Measurements from ENCODE around the gene STARD5. TPM values are rescaled to one million over a fixed set of nuclear protein-coding genes. Genes with fewer than 3 reads are reported as not detected.

The STARD5 gene
- total RNA-seq, 4 donors from 2014 or later: 4.9 to 7.1 (median 6.1) TPM

DNA sequence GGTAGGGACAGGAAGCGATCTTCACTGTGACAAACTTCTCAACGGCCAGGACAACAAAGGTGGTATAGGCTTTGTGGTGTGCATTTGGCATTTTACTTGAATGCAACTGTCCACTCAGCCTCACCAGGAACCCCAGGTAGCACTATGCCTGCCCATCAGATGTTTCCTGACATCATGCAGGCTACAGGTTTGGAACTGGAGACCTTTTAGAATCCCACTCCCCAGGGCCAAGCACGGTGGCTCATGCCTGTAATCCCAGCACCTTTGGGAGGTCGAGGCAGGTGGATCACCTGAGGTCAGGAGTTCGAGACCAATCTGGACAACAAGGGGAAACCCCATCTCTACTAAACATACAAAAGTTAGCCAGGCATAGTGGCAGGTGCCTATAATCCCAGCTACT, 9.6 kb downstream of the STARD5 start:
- H3K36me3 ChIP-seq: peaks cover 0 to 82% (median 0%) of the 10 kb centered on the region in 3 donors
- WGBS, 2 donors: 92% methylated on average over 5 of the region's 5 CpGs

DNA sequence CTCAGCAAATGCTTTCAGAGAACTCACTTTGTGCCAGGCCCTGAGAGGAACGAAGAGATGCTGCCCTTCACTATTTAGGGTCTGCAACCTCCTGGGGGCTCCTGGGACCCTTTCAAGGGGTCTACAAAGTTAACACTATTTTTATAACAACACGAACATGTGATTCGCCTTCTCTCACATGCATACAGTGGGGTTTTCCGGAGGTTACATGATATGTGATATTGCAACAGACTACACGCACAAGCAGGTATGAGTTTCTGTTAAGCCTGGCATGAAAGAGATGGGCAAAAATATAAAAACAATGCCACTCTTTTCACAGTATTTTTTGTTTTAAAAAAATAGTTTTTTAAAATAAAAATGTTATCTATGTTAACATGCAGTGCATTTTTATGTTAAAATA, 10.3 kb downstream of the STARD5 start:
- DNase-seq (ENCODE audit: low spot score in 2 of 2): no peak
- Histone ChIP-seq H3K4me1 (peaks cover 0 to 24% (median 14%) of the 10 kb centered on the region in 4 donors), H3K9me3 (no peaks in the 10 kb centered on the region), H3K27ac (peak overlapping the region in 3 of 4 donors; percentile 3 to 68 (median 8)), H3K27me3 (no peaks in the 10 kb centered on the region), H3K36me3 (peaks cover 0 to 82% (median 0%) of the 10 kb centered on the region in 3 donors), H3K4me3 (no peak overlapping the region)
- TF ChIP-seq EP300 (IDR thresholded peaks at IDR 0.05): no peak
- TF ChIP-seq, protein P1, sequence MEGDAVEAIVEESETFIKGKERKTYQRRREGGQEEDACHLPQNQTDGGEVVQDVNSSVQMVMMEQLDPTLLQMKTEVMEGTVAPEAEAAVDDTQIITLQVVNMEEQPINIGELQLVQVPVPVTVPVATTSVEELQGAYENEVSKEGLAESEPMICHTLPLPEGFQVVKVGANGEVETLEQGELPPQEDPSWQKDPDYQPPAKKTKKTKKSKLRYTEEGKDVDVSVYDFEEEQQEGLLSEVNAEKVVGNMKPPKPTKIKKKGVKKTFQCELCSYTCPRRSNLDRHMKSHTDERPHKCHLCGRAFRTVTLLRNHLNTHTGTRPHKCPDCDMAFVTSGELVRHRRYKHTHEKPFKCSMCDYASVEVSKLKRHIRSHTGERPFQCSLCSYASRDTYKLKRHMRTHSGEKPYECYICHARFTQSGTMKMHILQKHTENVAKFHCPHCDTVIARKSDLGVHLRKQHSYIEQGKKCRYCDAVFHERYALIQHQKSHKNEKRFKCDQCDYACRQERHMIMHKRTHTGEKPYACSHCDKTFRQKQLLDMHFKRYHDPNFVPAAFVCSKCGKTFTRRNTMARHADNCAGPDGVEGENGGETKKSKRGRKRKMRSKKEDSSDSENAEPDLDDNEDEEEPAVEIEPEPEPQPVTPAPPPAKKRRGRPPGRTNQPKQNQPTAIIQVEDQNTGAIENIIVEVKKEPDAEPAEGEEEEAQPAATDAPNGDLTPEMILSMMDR (IDR thresholded peaks at IDR 0.05): no peak
- no peak for TF ChIP-seq POLR2A (IDR thresholded peaks at IDR 0.05)
- WGBS, 2 donors: 89 to 91% methylated on average over 5 of the region's 5 CpGs

More for the DNA sequence above, 9.6 kb downstream of the STARD5 start:
- no peak for DNase-seq (ENCODE audit: low spot score in 2 of 2)
- Histone ChIP-seq H3K4me3 (no peak overlapping the region), H3K27me3 (no peaks in the 10 kb centered on the region), H3K4me1 (peaks cover 0 to 24% (median 14%) of the 10 kb centered on the region in 4 donors), H3K9me3 (no peaks in the 10 kb centered on the region), H3K27ac (no peak overlapping the region)
- TF ChIP-seq, protein P1 (IDR thresholded peaks at IDR 0.05): no peak
- TF ChIP-seq EP300 (IDR thresholded peaks at IDR 0.05): no peak
- TF ChIP-seq POLR2A (IDR thresholded peaks at IDR 0.05): no peak

DNA sequence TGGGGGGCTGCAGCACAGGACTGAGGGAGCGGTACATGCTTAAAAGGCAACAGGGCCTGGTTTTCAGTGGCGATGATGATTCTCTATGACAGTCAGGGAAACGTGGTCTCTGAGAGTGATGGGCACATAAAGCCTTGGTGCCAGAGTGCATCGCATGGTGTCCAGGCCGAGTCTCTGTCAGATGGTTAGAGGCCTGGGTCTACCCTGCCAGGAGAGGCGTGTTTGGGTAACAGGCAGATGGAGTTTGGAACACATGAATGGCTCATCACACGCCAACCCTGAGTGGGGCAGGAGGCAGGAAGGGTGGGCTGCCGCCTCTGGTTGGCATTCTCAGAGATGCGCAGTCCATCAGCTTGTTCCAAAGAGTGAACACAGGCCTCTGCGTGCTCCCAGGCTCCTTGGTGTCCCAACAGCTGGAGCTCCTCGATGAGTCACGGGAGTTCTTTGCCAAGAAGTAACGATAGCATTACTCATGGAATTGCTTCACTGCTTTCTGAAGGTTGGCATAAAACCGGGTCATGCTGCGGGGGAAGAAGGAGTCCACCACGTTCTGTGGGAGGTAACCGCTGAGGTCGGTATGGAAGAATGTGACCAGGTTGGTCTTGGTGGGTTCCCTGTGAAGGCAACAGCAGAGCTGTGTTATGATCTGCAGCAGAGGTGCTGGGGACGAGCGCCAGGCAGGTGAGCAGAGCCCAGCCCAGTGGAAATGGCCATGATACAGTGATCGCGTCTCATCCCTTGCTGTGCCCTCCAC, 11.0 kb downstream of the STARD5 start:
- Histone ChIP-seq H3K4me3 (no peak overlapping the region), H3K27me3 (no peaks in the 10 kb centered on the region), H3K27ac (peak overlapping the region in 3 of 4 donors; percentile 58 to 69 (median 68)), H3K4me1 (peaks cover 0 to 24% (median 14%) of the 10 kb centered on the region in 4 donors), H3K9me3 (no peaks in the 10 kb centered on the region), H3K36me3 (peaks cover 0 to 82% (median 3%) of the 10 kb centered on the region in 3 donors)
- peak in 1 of 2 donors; percentile 83 for TF ChIP-seq EP300 (IDR thresholded peaks at IDR 0.05)
- no peak for TF ChIP-seq POLR2A (IDR thresholded peaks at IDR 0.05)
- 73 to 81% methylated on average over 22 of the region's 22 CpGs for WGBS, 2 donors
- DNase-seq (ENCODE audit: low spot score in 2 of 2): peak; percentile 52 to 85

DNA sequence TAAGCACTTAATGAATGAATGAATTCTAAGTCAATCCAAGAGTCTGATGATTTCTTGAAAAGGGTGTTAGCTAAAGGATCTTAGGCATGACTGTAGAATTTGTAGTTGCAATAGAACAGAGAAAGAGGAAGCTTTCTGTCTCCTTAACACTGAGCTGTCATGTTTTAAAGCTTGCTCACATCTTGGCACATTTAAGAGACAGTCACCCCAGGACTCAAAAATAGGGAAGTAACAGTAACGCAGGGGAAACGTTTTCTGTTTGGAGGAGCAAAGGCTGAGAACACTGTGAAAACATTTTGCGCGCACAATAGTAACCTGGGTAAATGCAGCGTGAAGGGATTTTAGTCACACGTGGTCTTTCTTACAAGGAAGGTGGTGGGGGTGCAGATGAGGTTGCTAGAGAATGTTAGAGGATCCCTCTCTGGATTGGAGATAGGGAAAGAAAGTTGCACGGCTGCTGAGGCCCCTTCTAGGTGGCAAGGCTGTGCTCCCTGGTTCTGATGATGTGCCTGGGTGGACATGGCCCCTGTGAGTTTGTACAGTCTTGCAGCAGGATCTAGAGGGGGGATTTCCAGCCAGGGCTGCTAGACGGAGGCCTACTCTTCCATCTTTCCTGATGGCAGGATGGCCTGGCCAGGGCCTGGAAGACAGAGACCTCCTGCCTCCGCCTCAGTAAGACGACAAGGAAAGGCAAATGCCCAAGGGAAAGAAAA, 12.0 kb downstream of the STARD5 start:
- Histone ChIP-seq H3K4me3 (no peak overlapping the region), H3K9me3 (no peaks in the 10 kb centered on the region), H3K4me1 (peaks cover 0 to 24% (median 14%) of the 10 kb centered on the region in 4 donors), H3K36me3 (peaks cover 0 to 80% (median 3%) of the 10 kb centered on the region in 3 donors), H3K27ac (peak overlapping the region in 3 of 4 donors; percentile 67 to 69 (median 68)), H3K27me3 (no peaks in the 10 kb centered on the region)
- TF ChIP-seq POLR2A (IDR thresholded peaks at IDR 0.05) (no peak), EP300 (IDR thresholded peaks at IDR 0.05) (peak in 1 of 2 donors; percentile 31)
- WGBS, 2 donors: 78 to 85% methylated on average over 10 of the region's 10 CpGs
- no peak for DNase-seq (ENCODE audit: low spot score in 2 of 2)

DNA sequence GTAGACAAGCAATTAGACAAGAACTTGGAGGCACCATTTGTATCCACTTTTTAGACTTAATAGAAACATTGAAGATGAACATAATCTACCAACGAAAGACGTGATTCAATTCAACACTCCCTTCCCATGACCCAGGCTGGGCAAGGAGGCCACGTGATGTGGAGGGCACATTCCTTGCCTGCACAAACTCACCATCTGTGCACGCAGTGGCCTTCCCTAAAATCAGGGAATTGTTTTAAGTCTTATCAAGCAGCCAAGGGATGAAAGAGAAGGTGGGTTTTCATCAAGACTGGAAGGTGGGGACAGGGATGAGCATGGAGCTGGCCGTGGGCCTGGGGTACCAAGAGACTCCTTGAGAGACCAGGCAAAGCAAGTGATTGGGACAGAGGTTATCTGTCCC, 13.5 kb downstream of the STARD5 start:
- peaks cover 0 to 82% (median 11%) of the 10 kb centered on the region in 3 donors for H3K36me3 ChIP-seq
- TF ChIP-seq EP300 (IDR thresholded peaks at IDR 0.05) (no peak), POLR2A (IDR thresholded peaks at IDR 0.05) (no peak)
- TF ChIP-seq, protein P1 (IDR thresholded peaks at IDR 0.05): no peak
- H3K4me3 ChIP-seq: no peak overlapping the region
- DNase-seq (ENCODE audit: low spot score in 2 of 2): no peak
- H3K9me3 ChIP-seq: no peaks in the 10 kb centered on the region
- H3K4me1 ChIP-seq: peaks cover 0 to 25% (median 14%) of the 10 kb centered on the region in 4 donors
- peak overlapping the region in 2 of 4 donors; percentile 37 to 67 for H3K27ac ChIP-seq
- no peaks in the 10 kb centered on the region for H3K27me3 ChIP-seq
- WGBS, 2 donors: 93 to 94% methylated on average over 5 of the region's 5 CpGs

All from tibial nerve (tissue), 4 donors.